Cardiac fibroblast (primary cell): ENCODE data around the gene NSDHL.

Experiments used
- DNase-seq, 2 donors: peaks; one replicate each; pipeline versions ENCODE4 v3.0.0 to v3.0.0-alpha.2; 2010; ENCODE audit warnings: low read depth in 2 of 2
- H3K4me3 ChIP-seq, 2 donors: replicated peaks in 1 of 2; 1 replicate in 1 of 2; 2 replicates in 1 of 2; pipeline ENCODE4 v1.5.1; 2011; ENCODE audit warnings: low read depth in 2 of 2, low read length in 2 of 2, mild to moderate bottlenecking in 2 of 2, moderate library complexity in 1 of 2
- TF ChIP-seq, protein P1 (sequence below): IDR thresholded peaks from one replicate; pipeline ENCODE4 v1.5.1; 2011; ENCODE audit warnings: low read depth, mild to moderate bottlenecking, low read length, inconsistent platforms

NSDHL gene

GRCh38 chrX:152898442-152898841, 67.6 kb downstream of the NSDHL start:
- TF ChIP-seq, protein P1, sequence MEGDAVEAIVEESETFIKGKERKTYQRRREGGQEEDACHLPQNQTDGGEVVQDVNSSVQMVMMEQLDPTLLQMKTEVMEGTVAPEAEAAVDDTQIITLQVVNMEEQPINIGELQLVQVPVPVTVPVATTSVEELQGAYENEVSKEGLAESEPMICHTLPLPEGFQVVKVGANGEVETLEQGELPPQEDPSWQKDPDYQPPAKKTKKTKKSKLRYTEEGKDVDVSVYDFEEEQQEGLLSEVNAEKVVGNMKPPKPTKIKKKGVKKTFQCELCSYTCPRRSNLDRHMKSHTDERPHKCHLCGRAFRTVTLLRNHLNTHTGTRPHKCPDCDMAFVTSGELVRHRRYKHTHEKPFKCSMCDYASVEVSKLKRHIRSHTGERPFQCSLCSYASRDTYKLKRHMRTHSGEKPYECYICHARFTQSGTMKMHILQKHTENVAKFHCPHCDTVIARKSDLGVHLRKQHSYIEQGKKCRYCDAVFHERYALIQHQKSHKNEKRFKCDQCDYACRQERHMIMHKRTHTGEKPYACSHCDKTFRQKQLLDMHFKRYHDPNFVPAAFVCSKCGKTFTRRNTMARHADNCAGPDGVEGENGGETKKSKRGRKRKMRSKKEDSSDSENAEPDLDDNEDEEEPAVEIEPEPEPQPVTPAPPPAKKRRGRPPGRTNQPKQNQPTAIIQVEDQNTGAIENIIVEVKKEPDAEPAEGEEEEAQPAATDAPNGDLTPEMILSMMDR, result no peak
- DNase-seq, result no peak
- H3K4me3 ChIP-seq, result peak overlapping the region; percentile 21 to 29

DNA sequence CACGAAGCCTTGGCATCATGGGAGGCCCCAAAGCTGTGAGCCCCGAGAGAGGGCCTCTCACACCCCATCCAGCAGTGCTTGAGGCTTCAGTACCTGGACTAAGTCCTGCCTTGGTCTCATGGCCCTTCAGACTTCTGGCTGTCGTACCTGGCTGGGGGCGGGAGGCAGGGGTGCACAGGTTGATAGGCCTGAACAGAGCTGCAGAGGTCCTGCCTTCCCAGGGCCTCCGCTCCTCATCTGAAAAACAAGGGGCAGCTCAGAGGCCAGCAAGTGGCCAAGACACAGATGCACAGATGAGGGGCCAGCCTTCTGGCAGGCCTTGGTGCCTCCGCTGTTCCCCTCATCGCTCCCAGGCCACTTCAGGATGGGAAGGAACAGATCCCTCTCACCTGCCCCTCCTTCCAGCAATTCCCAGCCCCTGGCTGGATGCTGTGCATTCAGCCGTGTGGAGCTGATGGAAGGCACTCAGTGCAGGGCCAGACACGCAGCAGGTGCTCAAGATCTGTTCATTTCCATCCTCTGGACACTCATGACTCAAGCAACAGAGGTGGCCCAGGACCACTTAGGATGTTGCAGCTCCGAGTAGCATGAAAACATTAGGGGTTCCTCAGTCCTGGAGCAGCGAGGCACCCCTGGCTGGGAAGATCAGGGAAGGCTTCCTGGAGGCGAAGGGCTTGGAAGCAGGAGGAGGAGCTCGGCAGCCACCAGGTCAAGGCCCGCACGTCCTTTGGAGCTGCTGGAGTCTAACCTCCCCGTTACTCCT, 68.4 kb downstream of the NSDHL start:
- no peak for DNase-seq
- H3K4me3 ChIP-seq, result no peak overlapping the region
- TF ChIP-seq, protein P1, result no peak

DNA sequence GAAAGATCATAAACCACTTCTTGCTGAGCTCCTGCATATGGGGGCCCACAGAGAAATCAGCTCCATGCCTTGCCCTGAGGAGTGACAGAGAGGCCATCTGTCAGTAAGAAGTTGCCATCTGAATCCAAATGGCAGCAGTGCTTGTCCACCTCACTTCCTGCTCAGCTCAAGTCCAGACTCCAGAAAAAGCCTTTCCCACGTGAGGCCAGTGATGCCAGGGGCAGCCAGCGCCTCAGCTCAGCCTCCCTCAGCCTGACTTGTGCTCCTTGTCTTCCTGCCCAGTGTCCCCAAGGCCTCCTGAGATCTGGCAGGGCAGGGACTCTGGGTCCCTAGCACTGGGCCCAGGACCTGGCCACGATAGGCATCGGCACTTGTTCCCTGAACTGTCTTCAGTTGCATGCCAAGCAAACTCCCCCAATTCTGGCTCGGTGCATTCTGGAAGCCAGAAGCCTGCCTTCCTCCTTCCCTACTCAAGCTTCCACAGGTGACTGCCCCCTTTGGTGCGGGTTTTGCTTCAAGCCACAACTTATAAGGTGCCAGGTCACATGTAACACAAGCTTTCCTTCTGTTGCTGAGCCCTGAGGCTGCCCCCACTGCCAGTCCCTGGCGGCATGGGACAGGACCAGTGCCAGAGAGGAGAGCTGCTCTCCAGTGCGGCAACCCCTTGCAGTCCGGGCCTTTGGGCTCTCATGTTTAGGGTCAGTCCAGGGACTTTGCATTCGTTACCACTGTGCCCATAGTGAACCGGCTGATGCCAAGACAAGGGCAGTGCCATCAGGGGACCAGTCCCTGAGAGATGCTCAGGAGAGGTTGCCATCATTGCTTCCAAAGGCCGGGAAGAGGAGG, 69.2 kb downstream of the NSDHL start:
- DNase-seq, result no peak
- H3K4me3 ChIP-seq, result no peak overlapping the region
- TF ChIP-seq, protein P1, result no peak

- TF ChIP-seq, protein P1, result no peak
- H3K4me3 ChIP-seq, result no peak overlapping the region
- DNase-seq, result no peak
These were observed 70.1 kb downstream of the NSDHL start for GRCh38 chrX:152900937-152901445.

DNA sequence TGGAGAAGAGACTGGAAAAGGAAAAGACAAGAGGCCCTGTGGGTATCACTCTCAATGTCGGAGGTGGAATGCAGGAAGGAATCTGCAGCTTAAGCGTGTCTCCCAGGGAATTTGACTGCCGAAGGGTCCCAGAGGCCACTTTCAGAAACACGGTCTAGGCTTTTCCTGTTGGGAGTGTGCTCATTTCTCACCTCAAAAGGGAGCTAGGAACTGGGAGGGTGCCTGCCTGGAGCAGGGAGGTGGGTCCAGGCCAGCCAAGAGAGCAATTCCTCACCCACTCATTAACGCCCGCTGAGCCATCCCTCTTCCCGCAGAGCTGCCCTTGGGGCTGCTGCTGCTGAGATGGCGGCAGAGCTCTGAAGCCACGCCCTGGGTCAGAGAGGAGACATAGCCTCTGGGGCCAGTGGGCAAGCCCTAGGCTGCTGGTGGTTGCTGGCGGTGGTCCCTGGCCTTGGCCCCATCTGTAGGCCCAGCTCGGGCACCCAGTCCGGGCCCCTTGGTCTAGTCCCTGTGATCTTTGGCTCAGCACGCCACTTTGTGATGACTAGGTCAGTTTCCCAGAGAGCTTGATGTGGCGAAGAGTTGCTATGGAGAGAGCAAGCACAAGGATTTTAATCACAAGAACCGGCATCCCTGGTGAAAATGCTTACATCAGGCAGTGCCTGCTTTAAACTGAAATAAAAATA, 71.1 kb downstream of the NSDHL start:
- TF ChIP-seq, protein P1, result no peak
- H3K4me3 ChIP-seq, result no peak overlapping the region
- no peak for DNase-seq

DNA sequence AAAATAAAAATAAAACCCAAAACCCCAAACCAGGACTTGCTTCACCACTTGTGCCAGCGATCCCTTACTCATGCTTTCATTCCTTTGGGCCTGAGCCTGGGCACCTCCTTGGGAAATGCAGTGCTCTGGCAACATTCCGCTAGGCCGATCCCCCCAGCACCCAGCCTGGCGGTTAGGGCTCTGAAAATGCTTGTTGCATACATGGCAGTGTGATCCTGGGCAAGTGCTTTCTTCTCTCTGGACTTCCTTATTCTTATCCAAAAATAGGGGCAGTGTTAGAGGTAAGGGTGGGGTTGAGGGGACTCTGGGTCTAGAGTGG, 71.6 kb downstream of the NSDHL start:
- no peak for DNase-seq
- TF ChIP-seq, protein P1, result no peak
- H3K4me3 ChIP-seq, result no peak overlapping the region
